K562 (cell line): Measurements from ENCODE around the gene POFUT2. TPM values are rescaled to one million over a fixed set of nuclear protein-coding genes. Genes with fewer than 3 reads are reported as not detected.

Source experiments
- ATAC-seq: fragments of 200-7000 bp; cut with Tn5 transposase; 3 replicates; pipeline ENCODE4 v1.9.1; 2020; ENCODE audit warnings: moderate library complexity
- BruUV-seq: library from RNA; stranded (reverse); fragments of 400-500 nt; replicated peaks from 2 replicates; lab custom pipeline; 2021; lab: Mats Ljungman, UMichigan
- CTCF ChIA-PET: fragments of 300-600 bp; formaldehyde crosslinking; extraction: SDS; loops from one replicate; lab custom pipeline; 2021; ENCODE audit warnings: low intra/inter-chr PET ratio; lab: Yijun Ruan, JAX
- POLR2A ChIA-PET: fragments of 300-600, 350-650 bp; sonication (Branson Sonifier 250); formaldehyde crosslinking; extraction: SDS; loops from one replicate; lab custom pipeline; 2021; ENCODE audit warnings: antibody characterized with exemption, inconsistent platforms; lab: Yijun Ruan, JAX
- DNase-seq, 4 experiments: peaks; one replicate each; pipeline versions ENCODE4 v3.0.0 to v3.0.0-alpha.2; 2011 to 2018; ENCODE audit warnings: low spot score in 3 of 4, mixed read lengths in 3 of 4; ENCODE audit errors: extremely low read depth in 1 of 4
- FAIRE-seq: peaks from 2 replicates; lab custom pipeline; 2011; peaks lifted over from hg19 to GRCh38; lab: Jason Lieb, UNC
- H2AFZ ChIP-seq: 2 replicates; pipeline ENCODE4 v1.6.0; 2011; ENCODE audit warnings: low read depth, low read length, control low read depth, inconsistent platforms
- H3K27ac ChIP-seq: fragments of 200-600 bp; 3 replicates; pipeline ENCODE4 v1.8.0; 2011; ENCODE audit warnings: low read depth, mild to moderate bottlenecking, control low read depth, inconsistent platforms, low read length, moderate library complexity, mixed read lengths; ENCODE audit errors: extremely low read depth
- H3K27me3 ChIP-seq, 2 experiments: fragments of 300-600 bp in 1 of 2; 2 replicates in 1 of 2; 3 replicates in 1 of 2; pipeline versions ENCODE4 v1.6.0 to v1.8.0; 2011; ENCODE audit warnings: inconsistent platforms in 2 of 2, low read length in 2 of 2, mild to moderate bottlenecking in 1 of 2, mixed read lengths in 1 of 2, moderate library complexity in 1 of 2; ENCODE audit not compliant: control insufficient read depth in 2 of 2, insufficient read depth in 2 of 2
- H3K36me3 ChIP-seq: fragments of 300-600 bp; 3 replicates; pipeline ENCODE4 v1.8.0; 2011; ENCODE audit warnings: mild to moderate bottlenecking, low read length, inconsistent platforms; ENCODE audit not compliant: control insufficient read depth, insufficient read depth
- H3K4me1 ChIP-seq, 2 experiments: fragments of 200-600 bp in 1 of 2; replicated peaks in 1 of 2; 2 replicates in 1 of 2; 3 replicates in 1 of 2; pipeline versions ENCODE4 v1.5.1 to v1.8.0; 2011; ENCODE audit warnings: inconsistent platforms in 2 of 2, low read length in 2 of 2, mild to moderate bottlenecking in 1 of 2, mixed read lengths in 1 of 2, moderate library complexity in 1 of 2; ENCODE audit not compliant: control insufficient read depth in 2 of 2, insufficient read depth in 2 of 2
- H3K4me2 ChIP-seq: 2 replicates; pipeline ENCODE4 v1.6.1; 2011; ENCODE audit warnings: low read length, control low read depth, inconsistent platforms, mixed read lengths; ENCODE audit not compliant: insufficient read depth
- H3K4me3 ChIP-seq: fragments of 200-600 bp; sonication (generic), shearing (Covaris generic); 2 replicates; pipeline ENCODE4 v1.5.1; 2016; ENCODE audit warnings: control low read depth, inconsistent platforms
- H3K79me2 ChIP-seq: fragments of 200-600 bp; 3 replicates; pipeline ENCODE4 v1.8.0; 2011; ENCODE audit warnings: low read length, inconsistent platforms; ENCODE audit not compliant: control insufficient read depth, insufficient read depth
- H3K9ac ChIP-seq, 2 experiments: 2 replicates each; pipeline versions ENCODE4 v1.6.0 to v1.6.1; 2011; ENCODE audit warnings: low read depth in 2 of 2, low read length in 2 of 2, control low read depth in 1 of 2, inconsistent platforms in 1 of 2, mild to moderate bottlenecking in 1 of 2, mixed read lengths in 1 of 2; ENCODE audit not compliant: insufficient read depth in 1 of 2
- H3K9me1 ChIP-seq: one replicate; pipeline ENCODE4 v1.6.0; 2011; ENCODE audit warnings: inconsistent platforms, mild to moderate bottlenecking, low read length, moderate library complexity; ENCODE audit not compliant: control insufficient read depth, insufficient read depth
- H3K9me3 ChIP-seq: replicated peaks from 2 replicates; pipeline ENCODE4 v1.5.1; 2011; ENCODE audit warnings: low read depth, low read length, inconsistent platforms; ENCODE audit not compliant: control insufficient read depth, insufficient read depth
- H4K20me1 ChIP-seq: replicated peaks from 2 replicates; pipeline ENCODE4 v1.6.1; 2011; ENCODE audit warnings: low read length, inconsistent platforms, mixed read lengths; ENCODE audit not compliant: control insufficient read depth, insufficient read depth
- BRD4 ChIP-seq: fragments of 200-600 bp; sonication (generic); IDR thresholded peaks from 2 replicates; pipeline ENCODE4 v1.6.1; 2017; ENCODE audit warnings: inconsistent platforms
- RBFOX2 ChIP-seq: fragments of 200-400 bp; formaldehyde crosslinking; IDR thresholded peaks from 2 replicates; pipeline ENCODE4 v1.6.1; 2017; ENCODE audit warnings: low read depth, mild to moderate bottlenecking, low read length, moderate library complexity
- WGBS: fragments of 100-300 bp; shearing (Covaris generic); methylation state at CpG from one replicate; pipeline ENCODE4 v1.1.6; 2016; ENCODE audit warnings: low coverage, mixed read lengths; ENCODE audit not compliant: insufficient coverage; ENCODE audit errors: missing lambda C conversion rate; 5-methylcytosine and 5-hydroxymethylcytosine counted together
- in situ Hi-C: fragments of 300-500 bp; cut with MboI; formaldehyde crosslinking; loops from 4 replicates; pipeline ENCODE4 v1.15.0; 2018; ENCODE audit warnings: inconsistent platforms, mixed read lengths
- intact Hi-C: fragments of 100-400 bp; cut with micrococcal nuclease; formaldehyde crosslinking; loops from 2 replicates; pipeline ENCODE4 v1.14.2; 2022
- polyA plus RNA-seq, 8 experiments: library from polyadenylated mRNA; depleted of rRNA in 4 of 8; stranded (reverse) in 5 of 8; unstranded in 3 of 8; fragments of >200 nt; fragmentation: Nextera tagmentation in 2 of 8; fragmentation: Illumina TruSeq in 1 of 8; extraction: Ambion mirVana in 2 of 8; extraction: Trizol in 1 of 8; gene quantifications; 2 replicates each; pipeline versions ENCODE4 v1.2.1 to v1.2.3, GENCODE V29; 2011 to 2014; ENCODE audit warnings: inconsistent platforms in 1 of 8, missing spikeins in 1 of 8
- total RNA-seq, 7 experiments: library from RNA; depleted of rRNA in 6 of 7; stranded (reverse); fragments of >200 nt in 6 of 7; fragmentation: Illumina TruSeq in 2 of 7; extraction: Trizol in 2 of 7; gene quantifications; 2 replicates each; pipeline versions ENCODE4 v1.2.1 to v1.2.3, GENCODE V29; 2011 to 2021; ENCODE audit warnings: low replicate concordance in 1 of 7
- TF ChIP-seq, protein P1 (sequence below): fragments of 250-450 bp; sonication (Bioruptor Pico); IDR thresholded peaks from 2 replicates; pipeline ENCODE4 v1.4.0; 2020; ENCODE audit warnings: borderline replicate concordance
- TF ChIP-seq, protein P2 (sequence below): sonication (generic); formaldehyde crosslinking; IDR thresholded peaks from 2 replicates; pipeline ENCODE4 v1.8.0; 2022; ENCODE audit warnings: mild to moderate bottlenecking, missing genetic modification reagents

Gene POFUT2
- total and polyA plus RNA-seq, 9 of the 15 experiments (the other 6 are each of a cell fraction or from before 2014, with no cell fraction given): 1.1 to 24.2 (median 11.0) TPM

DNA sequence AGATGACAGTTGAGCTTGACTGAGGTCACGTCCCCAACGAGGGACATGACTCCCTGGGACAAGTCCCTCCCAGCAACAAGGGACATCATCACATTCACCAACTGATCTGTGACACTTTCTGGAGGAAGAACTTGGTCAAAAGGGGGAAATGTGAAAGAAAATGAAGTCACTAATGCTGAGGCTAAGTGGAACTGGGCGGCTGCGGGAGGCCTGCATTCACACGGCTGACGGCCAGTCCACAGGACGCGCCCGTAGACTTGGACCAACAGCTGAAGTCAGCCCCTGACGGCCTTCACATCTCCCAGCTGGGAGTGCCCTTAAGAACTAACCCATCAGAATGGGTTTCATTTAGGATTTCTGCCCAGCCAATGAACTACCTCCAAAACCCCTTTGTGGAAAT lies 26.6 kb downstream of the POFUT2 start:
- in situ Hi-C loops (no loop called here), intact Hi-C loops (no loop called here)
- ChIA-PET CTCF (no interaction called here), POLR2A (interaction anchor here (0.6 to 1.1 kb wide), 4 partner anchors 15 to 387 kb away, joined by 3 to 4 read pairs (median 3); no protein-coding TSS in a partner anchor)
- Histone ChIP-seq H3K36me3 (peaks cover 25% of the 10 kb centered on the region; the same call in 2 of the 3 replicates), H3K4me2 (no peak overlapping the region), H3K79me2 (no peaks in the 10 kb centered on the region), H3K9me3 (no peaks in the 10 kb centered on the region), H3K4me1 (peaks cover 15 to 27% of the 10 kb centered on the region in 2 experiments), H3K4me3 (no peak overlapping the region), H3K27ac (no peak overlapping the region), H3K27me3 (peaks cover 17 to 25% of the 10 kb centered on the region in 2 experiments; a peak in 4 of 5 replicates), H3K9me1 (no peaks in the 10 kb centered on the region), H3K9ac (no peak overlapping the region), H2AFZ (no peak overlapping the region), H4K20me1 (peaks cover 24% of the 10 kb centered on the region; the same call in 1 of the 2 replicates)
- BruUV-seq: no TSS peak
- no peak for DNase-seq
- ATAC-seq: no peak
- 66% methylated on average over 10 of the region's 10 CpGs for WGBS
- FAIRE-seq: no peak
- TF ChIP-seq RBFOX2: no peak
- TF ChIP-seq, protein P1, sequence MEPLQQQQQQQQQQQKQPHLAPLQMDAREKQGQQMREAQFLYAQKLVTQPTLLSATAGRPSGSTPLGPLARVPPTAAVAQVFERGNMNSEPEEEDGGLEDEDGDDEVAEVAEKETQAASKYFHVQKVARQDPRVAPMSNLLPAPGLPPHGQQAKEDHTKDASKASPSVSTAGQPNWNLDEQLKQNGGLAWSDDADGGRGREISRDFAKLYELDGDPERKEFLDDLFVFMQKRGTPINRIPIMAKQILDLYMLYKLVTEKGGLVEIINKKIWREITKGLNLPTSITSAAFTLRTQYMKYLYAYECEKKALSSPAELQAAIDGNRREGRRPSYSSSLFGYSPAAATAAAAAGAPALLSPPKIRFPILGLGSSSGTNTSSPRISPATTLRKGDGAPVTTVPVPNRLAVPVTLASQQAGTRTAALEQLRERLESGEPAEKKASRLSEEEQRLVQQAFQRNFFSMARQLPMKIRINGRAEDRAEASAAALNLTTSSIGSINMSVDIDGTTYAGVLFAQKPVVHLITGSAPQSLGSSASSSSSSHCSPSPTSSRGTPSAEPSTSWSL (CRISPR knock-in tag): no peak
- no peak for TF ChIP-seq BRD4
- TF ChIP-seq, protein P2, sequence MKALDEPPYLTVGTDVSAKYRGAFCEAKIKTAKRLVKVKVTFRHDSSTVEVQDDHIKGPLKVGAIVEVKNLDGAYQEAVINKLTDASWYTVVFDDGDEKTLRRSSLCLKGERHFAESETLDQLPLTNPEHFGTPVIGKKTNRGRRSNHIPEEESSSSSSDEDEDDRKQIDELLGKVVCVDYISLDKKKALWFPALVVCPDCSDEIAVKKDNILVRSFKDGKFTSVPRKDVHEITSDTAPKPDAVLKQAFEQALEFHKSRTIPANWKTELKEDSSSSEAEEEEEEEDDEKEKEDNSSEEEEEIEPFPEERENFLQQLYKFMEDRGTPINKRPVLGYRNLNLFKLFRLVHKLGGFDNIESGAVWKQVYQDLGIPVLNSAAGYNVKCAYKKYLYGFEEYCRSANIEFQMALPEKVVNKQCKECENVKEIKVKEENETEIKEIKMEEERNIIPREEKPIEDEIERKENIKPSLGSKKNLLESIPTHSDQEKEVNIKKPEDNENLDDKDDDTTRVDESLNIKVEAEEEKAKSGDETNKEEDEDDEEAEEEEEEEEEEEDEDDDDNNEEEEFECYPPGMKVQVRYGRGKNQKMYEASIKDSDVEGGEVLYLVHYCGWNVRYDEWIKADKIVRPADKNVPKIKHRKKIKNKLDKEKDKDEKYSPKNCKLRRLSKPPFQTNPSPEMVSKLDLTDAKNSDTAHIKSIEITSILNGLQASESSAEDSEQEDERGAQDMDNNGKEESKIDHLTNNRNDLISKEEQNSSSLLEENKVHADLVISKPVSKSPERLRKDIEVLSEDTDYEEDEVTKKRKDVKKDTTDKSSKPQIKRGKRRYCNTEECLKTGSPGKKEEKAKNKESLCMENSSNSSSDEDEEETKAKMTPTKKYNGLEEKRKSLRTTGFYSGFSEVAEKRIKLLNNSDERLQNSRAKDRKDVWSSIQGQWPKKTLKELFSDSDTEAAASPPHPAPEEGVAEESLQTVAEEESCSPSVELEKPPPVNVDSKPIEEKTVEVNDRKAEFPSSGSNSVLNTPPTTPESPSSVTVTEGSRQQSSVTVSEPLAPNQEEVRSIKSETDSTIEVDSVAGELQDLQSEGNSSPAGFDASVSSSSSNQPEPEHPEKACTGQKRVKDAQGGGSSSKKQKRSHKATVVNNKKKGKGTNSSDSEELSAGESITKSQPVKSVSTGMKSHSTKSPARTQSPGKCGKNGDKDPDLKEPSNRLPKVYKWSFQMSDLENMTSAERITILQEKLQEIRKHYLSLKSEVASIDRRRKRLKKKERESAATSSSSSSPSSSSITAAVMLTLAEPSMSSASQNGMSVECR (CRISPR knock-in tag): no peak
